RWPE1 (cell line): ENCODE measurements around the gene SIRT7.

ENCODE experiments used
- CTCF ChIA-PET: fragments of 350-600 bp; sonication (Branson Sonifier 250); formaldehyde crosslinking; extraction: SDS; loops from one replicate; lab custom pipeline; 2021; lab: Yijun Ruan, JAX
- POLR2A ChIA-PET: fragments of 400-600 bp; formaldehyde crosslinking; extraction: SDS; loops from one replicate; lab custom pipeline; 2020; ENCODE audit warnings: antibody characterized with exemption; ENCODE audit not compliant: low non-redundant PET; lab: Yijun Ruan, JAX
- DNase-seq: peaks from one replicate; pipeline ENCODE4 v3.0.0; 2012; ENCODE audit warnings: low spot score
- H3K27ac ChIP-seq: fragments of 450-650 bp; 2 replicates; pipeline ENCODE4 v1.5.1; 2017
- CTCF ChIP-seq: fragments of 450-650 bp; conservative IDR thresholded peaks from 2 replicates; pipeline ENCODE4 v1.5.1; 2017; ENCODE audit warnings: low read depth, mild to moderate bottlenecking

The SIRT7 gene, protein sequence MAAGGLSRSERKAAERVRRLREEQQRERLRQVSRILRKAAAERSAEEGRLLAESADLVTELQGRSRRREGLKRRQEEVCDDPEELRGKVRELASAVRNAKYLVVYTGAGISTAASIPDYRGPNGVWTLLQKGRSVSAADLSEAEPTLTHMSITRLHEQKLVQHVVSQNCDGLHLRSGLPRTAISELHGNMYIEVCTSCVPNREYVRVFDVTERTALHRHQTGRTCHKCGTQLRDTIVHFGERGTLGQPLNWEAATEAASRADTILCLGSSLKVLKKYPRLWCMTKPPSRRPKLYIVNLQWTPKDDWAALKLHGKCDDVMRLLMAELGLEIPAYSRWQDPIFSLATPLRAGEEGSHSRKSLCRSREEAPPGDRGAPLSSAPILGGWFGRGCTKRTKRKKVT

DNA sequence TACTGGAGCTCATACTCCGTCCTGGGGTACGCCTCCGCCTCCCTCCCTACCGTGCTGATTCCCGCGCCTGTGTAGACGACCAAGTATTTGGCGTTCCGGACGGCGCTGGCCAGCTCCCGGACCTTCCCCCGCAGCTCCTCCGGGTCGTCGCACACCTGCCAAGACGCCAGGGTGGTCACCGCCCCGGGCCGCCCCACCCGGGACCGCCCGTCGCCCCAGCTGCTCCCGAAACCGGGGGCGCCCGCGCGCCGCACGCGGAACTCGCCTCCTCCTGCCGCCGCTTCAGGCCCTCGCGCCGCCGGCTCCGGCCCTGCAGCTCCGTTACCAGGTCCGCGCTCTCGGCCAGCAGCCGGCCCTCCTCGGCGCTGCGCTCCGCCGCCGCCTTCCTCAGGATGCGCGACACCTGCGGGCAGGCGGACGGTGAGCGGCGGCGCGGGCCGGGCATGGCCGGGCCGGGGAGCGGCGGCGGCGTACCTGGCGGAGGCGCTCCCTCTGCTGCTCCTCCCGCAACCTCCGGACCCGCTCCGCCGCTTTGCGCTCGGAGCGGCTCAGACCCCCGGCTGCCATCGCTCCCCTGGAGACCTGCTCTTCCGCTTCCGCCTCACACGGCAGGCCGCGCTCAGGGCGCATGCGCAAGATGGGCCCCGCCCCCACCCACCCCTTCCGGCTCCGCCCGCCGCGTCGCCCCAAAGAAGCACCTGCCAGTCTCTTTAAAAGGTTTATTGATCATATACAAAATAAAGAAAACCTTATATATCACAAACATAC is at the start of gene SIRT7:
Gene SIRT7, minus strand, starts transcription at position 612 of the 768 bp plus-strand sequence. Its CDS starts 45 bp downstream, at position 567.
- TF ChIP-seq CTCF: no peak
- CTCF ChIA-PET: interaction anchor here (0.7 kb wide), 2 partner anchors 35 to 205 kb away, joined by 3 to 5 read pairs; partner anchors contain the start of gene SLC25A10
- peak; percentile 87 for DNase-seq
- POLR2A ChIA-PET: interaction anchor here (0.5 to 1.1 kb wide), 4 partner anchors 9 to 305 kb away, joined by 3 read pairs; no protein-coding TSS in a partner anchor
- peak within 1 kb of the TSS; percentile 98 for H3K27ac ChIP-seq

GRCh38 chr17:81967244-81967532 is 49.2 kb upstream of the SIRT7 start:
- POLR2A ChIA-PET: no interaction called here
- no peak for TF ChIP-seq CTCF
- peak overlapping the region; percentile 40 for H3K27ac ChIP-seq
- no peak for DNase-seq
- CTCF ChIA-PET: interaction anchor here (2.0 kb wide), 1 partner anchor 53 kb away, joined by 7 read pairs; no protein-coding TSS in a partner anchor

GRCh38 chr17:81966343-81967243 is 48.6 kb upstream of the SIRT7 start:
- no peak for DNase-seq
- CTCF ChIA-PET: interaction anchor here (0.7 to 2.0 kb wide), 2 partner anchors 10 to 54 kb away, joined by 3 to 7 read pairs; partner anchors contain the start of gene ASPSCR1
- POLR2A ChIA-PET: interaction anchor here (0.5 kb wide), 1 partner anchor 14 kb away, joined by 3 read pairs; no protein-coding TSS in a partner anchor
- H3K27ac ChIP-seq: peak overlapping the region; percentile 40
- TF ChIP-seq CTCF: no peak

DNA sequence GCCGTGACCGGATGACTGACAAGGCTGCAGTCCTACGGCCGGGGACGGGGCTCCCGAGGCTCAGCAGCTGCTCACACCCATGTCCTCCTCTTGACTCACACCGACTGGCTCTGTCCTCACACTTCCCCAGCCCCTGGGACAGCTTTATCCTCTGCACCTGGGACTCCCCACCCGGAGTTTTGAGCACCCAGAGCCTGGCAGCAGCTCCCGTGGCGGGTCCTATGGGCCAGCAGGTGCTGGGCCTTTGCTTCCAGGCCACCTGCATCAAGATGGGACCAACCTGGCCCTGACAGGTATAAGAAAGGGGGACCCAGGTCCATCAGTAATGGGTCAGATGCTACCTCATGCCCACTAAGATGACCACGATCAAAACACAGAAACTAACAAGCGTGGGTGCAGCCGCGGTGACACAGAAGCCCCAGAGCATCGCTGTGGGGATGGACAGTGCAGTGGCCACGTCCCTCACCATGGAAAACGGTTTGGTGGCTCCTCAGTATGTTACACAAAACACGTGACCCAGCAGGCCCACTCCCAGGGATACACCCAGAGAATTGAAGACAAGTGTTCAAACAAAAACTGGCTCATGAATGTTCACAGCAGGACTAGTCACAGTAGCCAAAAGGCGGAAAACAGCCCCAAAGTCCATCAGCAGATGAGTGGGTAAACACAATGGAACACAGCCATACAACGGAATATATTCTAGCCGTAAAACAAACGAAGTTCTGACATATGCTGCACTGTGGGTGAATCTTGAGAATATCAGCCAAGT is 46.3 kb upstream of the SIRT7 start:
- DNase-seq: no peak
- no peak overlapping the region for H3K27ac ChIP-seq
- CTCF ChIA-PET: interaction anchor here (0.7 to 1.8 kb wide), 2 partner anchors 21 to 56 kb away, joined by 4 read pairs; no protein-coding TSS in a partner anchor
- no peak for TF ChIP-seq CTCF
- POLR2A ChIA-PET: no interaction called here

DNA sequence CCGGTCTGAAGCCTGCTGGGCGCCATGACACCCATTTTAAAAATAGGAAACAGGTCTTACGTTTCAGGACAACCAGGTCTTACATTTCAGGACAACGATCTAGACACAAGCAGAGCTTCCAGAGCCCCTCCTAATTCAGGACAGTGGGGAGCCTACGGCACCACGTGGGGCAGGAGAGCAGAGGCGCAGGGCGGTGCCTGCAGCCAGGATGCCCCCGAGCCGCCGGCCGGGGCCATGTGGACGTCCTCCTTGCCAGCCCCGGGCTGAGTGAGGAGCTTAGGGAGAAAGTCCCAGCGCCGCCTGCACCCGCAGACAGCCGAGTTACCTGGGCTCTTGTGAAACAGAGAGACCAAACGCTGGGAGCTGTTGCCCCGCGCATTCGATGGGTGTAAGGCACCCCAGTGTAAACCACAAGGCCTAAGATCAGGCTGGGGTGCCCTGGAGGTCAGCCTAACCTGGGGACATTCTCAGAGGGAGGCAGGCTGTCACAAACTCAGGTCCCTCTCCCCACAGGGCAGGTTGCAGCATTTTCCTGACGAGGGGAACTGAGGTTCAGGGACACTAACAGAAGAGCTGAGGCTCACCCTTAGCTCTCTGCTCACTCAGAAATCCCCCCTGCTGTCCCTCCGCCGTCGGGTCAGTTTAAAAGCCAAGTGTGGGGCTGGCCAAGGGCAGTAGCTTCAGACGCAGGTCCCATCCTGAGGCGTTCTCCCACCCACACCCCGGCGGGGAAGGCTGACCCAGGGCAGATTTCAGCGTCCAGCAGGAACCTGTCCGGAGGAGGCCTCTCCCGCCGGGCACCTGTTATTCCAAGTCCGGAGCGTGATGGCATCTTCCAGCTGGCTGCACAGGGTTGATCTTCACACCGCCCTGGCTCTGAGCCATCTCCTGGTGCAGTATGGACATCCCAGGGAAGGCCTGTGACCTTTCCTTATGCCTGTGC is 44.8 kb upstream of the SIRT7 start:
- POLR2A ChIA-PET: no interaction called here
- DNase-seq: no peak
- CTCF ChIA-PET: interaction anchor here (1.0 kb wide), 1 partner anchor 68 kb away, joined by 4 read pairs; the partner anchor contains the start of gene RAC3
- no peak for TF ChIP-seq CTCF
- H3K27ac ChIP-seq: no peak overlapping the region
